ENCODE results near the gene FHOD3. TPM values are rescaled to one million over a fixed set of nuclear protein-coding genes. Genes with fewer than 3 reads are reported as not detected.

The FHOD3 gene
- polyA plus RNA-seq, 2 of the 4 experiments (the other 2 are of a cell fraction) = 2.5 to 3.6 TPM

- no peak for TF ChIP-seq JUNB (IDR thresholded peaks at IDR 0.05)
- TF ChIP-seq CEBPB (IDR thresholded peaks at IDR 0.05) = no peak
- TF ChIP-seq MYC (IDR thresholded peaks at IDR 0.05; ENCODE audit: borderline replicate concordance, low read length) = no peak
- TF ChIP-seq SMC3 (IDR thresholded peaks at IDR 0.05) = no peak
These were observed 379.1 kb downstream of the FHOD3 start (continued) for GRCh38 chr18:36676629-36677028.

DNA sequence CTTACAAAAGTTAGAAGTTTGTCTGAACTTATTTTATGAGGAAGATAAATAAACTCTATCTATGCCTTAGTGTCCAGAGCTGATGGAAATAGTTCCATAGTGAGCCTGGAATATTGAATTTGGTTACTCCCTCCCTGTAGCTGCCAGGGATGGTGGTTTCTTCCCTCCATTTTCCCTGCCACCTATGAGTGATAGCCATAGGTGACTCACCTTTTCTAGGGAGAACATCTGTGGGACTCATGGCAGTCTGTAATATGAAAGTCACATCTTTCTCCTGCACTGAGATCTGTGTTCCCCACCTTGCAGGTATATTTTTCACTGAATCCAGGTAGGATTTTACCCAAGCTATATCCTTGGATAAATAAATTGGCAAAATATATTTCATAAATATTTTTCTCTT is 382.5 kb downstream of the FHOD3 start:
- Histone ChIP-seq H3K9me3 (peaks cover 7% of the 10 kb centered on the region; the same call in 1 of the 3 replicates), H3K4me3 (no peak overlapping the region), H3K27ac (no peak overlapping the region), H3K4me1 (no peaks in the 10 kb centered on the region), H3K4me2 (no peak overlapping the region)
- no peak for DNase-seq (ENCODE audit: low read depth in 1 of 2, low spot score in 1 of 2)
- no peak for ATAC-seq
- ChIA-PET CTCF (interaction anchor here (1.8 kb wide), 1 partner anchor 8 kb away, joined by 7 read pairs; no protein-coding TSS in a partner anchor), POLR2A (no interaction called here)
- TF ChIP-seq E2F6 (IDR thresholded peaks at IDR 0.05; ENCODE audit: borderline replicate concordance, low read depth) = no peak
- no peak for TF ChIP-seq MAFK (IDR thresholded peaks at IDR 0.05; ENCODE audit: partially characterized antibody)
- TF ChIP-seq JUNB (IDR thresholded peaks at IDR 0.05) = no peak
- TF ChIP-seq RCOR1 (IDR thresholded peaks at IDR 0.05; ENCODE audit: low read depth, low read length) = no peak
- TF ChIP-seq NPAS2 (CRISPR knock-in tag; IDR thresholded peaks at IDR 0.05; ENCODE audit: borderline replicate concordance) = no peak
- TF ChIP-seq POLR2A (IDR thresholded peaks at IDR 0.05; ENCODE audit: low read length) = no peak
- TF ChIP-seq, protein P1, sequence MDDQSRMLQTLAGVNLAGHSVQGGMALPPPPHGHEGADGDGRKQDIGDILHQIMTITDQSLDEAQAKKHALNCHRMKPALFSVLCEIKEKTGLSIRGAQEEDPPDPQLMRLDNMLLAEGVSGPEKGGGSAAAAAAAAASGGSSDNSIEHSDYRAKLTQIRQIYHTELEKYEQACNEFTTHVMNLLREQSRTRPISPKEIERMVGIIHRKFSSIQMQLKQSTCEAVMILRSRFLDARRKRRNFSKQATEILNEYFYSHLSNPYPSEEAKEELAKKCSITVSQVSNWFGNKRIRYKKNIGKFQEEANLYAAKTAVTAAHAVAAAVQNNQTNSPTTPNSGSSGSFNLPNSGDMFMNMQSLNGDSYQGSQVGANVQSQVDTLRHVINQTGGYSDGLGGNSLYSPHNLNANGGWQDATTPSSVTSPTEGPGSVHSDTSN (IDR thresholded peaks at IDR 0.05) = no peak
- TF ChIP-seq SREBF2 (IDR thresholded peaks at IDR 0.05) = no peak
- no peak for TF ChIP-seq ZC3H11A (IDR thresholded peaks at IDR 0.05)
- no peak for FAIRE-seq

DNA sequence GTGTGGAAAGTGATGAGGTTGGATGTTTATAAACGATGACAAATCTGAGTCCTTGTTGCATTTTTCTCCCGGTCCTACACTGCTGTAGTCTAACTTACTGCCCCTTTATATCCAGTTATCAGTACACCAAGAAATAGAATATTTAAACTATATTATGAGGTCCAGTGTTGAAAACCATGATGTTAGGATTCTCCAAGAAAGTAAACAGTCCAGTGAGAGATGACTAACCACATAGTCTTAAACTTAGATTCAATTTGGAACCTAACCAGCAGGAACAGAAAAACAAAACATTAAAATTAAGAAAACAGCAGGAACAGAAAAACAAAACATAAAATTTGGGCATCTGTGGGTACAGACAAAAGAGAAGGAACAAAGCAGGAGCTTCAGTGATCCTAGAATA is 388.1 kb downstream of the FHOD3 start:
- peaks cover 4% of the 10 kb centered on the region; the same call in 1 of the 3 replicates for H3K9me3 ChIP-seq
- FAIRE-seq (no peak), ATAC-seq (no peak), DNase-seq (ENCODE audit: low read depth in 1 of 2, low spot score in 1 of 2) (no peak)
- CTCF ChIA-PET = interaction anchor here (0.6 kb wide), 1 partner anchor 1125 kb away, joined by 4 read pairs; no protein-coding TSS in a partner anchor
- H3K4me1 ChIP-seq = no peaks in the 10 kb centered on the region
- no peak overlapping the region for H3K27ac ChIP-seq
- POLR2A ChIA-PET = no interaction called here
- H3K4me2 ChIP-seq = no peak overlapping the region
- TF ChIP-seq CHD2 (IDR thresholded peaks at IDR 0.05; ENCODE audit: low read length, partially characterized antibody) (no peak), ZC3H11A (IDR thresholded peaks at IDR 0.05) (no peak), HOXB5 (CRISPR knock-in tag; IDR thresholded peaks at IDR 0.05) (no peak), PHF8 (IDR thresholded peaks at IDR 0.05; ENCODE audit: borderline replicate concordance, low read depth) (no peak), ESRRA (IDR thresholded peaks at IDR 0.05; ENCODE audit: borderline replicate concordance, low read length) (no peak), HDAC2 (IDR thresholded peaks at IDR 0.05) (no peak), TFCP2L1 (CRISPR knock-in tag; IDR thresholded peaks at IDR 0.05) (no peak), FOSB (CRISPR knock-in tag; IDR thresholded peaks at IDR 0.05) (no peak), FOSL2 (IDR thresholded peaks at IDR 0.05) (no peak), FOSL2 (CRISPR knock-in tag; IDR thresholded peaks at IDR 0.05) (no peak), MAZ (IDR thresholded peaks at IDR 0.05; ENCODE audit: borderline replicate concordance, low read depth, low read length) (no peak), HOXA7 (CRISPR knock-in tag; IDR thresholded peaks at IDR 0.05) (no peak), MYC (IDR thresholded peaks at IDR 0.05; ENCODE audit: borderline replicate concordance, low read length) (no peak), CEBPB (IDR thresholded peaks at IDR 0.05) (no peak), E2F6 (IDR thresholded peaks at IDR 0.05; ENCODE audit: borderline replicate concordance, low read depth) (no peak), KDM1A (IDR thresholded peaks at IDR 0.05; ENCODE audit: low read depth) (no peak)
- TF ChIP-seq, protein P1 (IDR thresholded peaks at IDR 0.05) = no peak
- TF ChIP-seq, protein P2, sequence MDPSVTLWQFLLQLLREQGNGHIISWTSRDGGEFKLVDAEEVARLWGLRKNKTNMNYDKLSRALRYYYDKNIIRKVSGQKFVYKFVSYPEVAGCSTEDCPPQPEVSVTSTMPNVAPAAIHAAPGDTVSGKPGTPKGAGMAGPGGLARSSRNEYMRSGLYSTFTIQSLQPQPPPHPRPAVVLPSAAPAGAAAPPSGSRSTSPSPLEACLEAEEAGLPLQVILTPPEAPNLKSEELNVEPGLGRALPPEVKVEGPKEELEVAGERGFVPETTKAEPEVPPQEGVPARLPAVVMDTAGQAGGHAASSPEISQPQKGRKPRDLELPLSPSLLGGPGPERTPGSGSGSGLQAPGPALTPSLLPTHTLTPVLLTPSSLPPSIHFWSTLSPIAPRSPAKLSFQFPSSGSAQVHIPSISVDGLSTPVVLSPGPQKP (IDR thresholded peaks at IDR 0.05; ENCODE audit: low read depth, low read length) = no peak
- TF ChIP-seq, protein P3, sequence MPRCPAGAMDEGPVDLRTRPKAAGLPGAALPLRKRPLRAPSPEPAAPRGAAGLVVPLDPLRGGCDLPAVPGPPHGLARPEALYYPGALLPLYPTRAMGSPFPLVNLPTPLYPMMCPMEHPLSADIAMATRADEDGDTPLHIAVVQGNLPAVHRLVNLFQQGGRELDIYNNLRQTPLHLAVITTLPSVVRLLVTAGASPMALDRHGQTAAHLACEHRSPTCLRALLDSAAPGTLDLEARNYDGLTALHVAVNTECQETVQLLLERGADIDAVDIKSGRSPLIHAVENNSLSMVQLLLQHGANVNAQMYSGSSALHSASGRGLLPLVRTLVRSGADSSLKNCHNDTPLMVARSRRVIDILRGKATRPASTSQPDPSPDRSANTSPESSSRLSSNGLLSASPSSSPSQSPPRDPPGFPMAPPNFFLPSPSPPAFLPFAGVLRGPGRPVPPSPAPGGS (IDR thresholded peaks at IDR 0.05) = no peak
- 15% methylated on average over 2 of the region's 2 CpGs for WGBS (ENCODE audit: missing lambda C conversion rate)
- H3K4me3 ChIP-seq = no peak overlapping the region
